Left lung (tissue), 10 donors: ENCODE data around the gene DUS3L. TPM values are rescaled to one million over a fixed set of nuclear protein-coding genes. Genes with fewer than 3 reads are reported as not detected.

ENCODE experiments used
- ATAC-seq: fragments of 200-7000 bp; cut with Tn5 transposase; one replicate; pipeline ENCODE4 v1.9.1; 2020; ENCODE audit warnings: moderate library complexity
- DNase-seq, 4 donors: peaks; one replicate each; pipeline ENCODE4 v3.0.0-alpha.2; 2013 to 2020
- H3K27ac ChIP-seq, 2 donors: fragments of 200-600 bp; sonication (generic) in 1 of 2; one replicate each; pipeline versions ENCODE4 v1.5.0 to v1.8.0; 2020 to 2021
- H3K27me3 ChIP-seq, 2 donors: fragments of 200-600 bp; sonication (generic) in 1 of 2; one replicate each; pipeline versions ENCODE4 v1.5.0 to v1.8.0; 2020 to 2021
- H3K36me3 ChIP-seq, 2 donors: fragments of 200-600 bp; sonication (generic) in 1 of 2; one replicate each; pipeline versions ENCODE4 v1.5.0 to v1.8.0; 2020 to 2021
- H3K4me1 ChIP-seq, 2 donors: fragments of 200-600 bp; one replicate each; pipeline ENCODE4 v1.8.0; 2021
- H3K4me3 ChIP-seq, 2 donors: fragments of 200-600 bp; sonication (generic) in 1 of 2; one replicate each; pipeline versions ENCODE4 v1.5.0 to v1.8.0; 2020 to 2021; ENCODE audit warnings: mild to moderate bottlenecking in 1 of 2
- H3K9me3 ChIP-seq, 2 donors: fragments of 200-600 bp; sonication (generic) in 1 of 2; one replicate each; pipeline versions ENCODE4 v1.5.0 to v1.8.0; 2020 to 2021
- CTCF ChIP-seq, 2 donors: fragments of 200-600 bp; sonication (generic) in 1 of 2; IDR thresholded peaks; one replicate each; pipeline versions ENCODE4 v1.5.0 to v1.8.0; 2021; ENCODE audit warnings: antibody characterized with exemption in 2 of 2
- intact Hi-C, 2 donors: fragments of 100-400 bp; cut with DNase I; formaldehyde crosslinking; loops; one replicate each; pipeline versions ENCODE4 v1.11.2 to v1.14.2; 2022
- polyA plus RNA-seq, 6 donors: library from polyadenylated mRNA; unstranded; fragments of 120-200 nt; gene quantifications; one replicate each; pipeline ENCODE4 v1.2.1, GENCODE V29; 2013; ENCODE audit not compliant: insufficient read length in 6 of 6
- total RNA-seq, 2 donors: library from RNA; stranded (reverse); fragmentation: NEBNext Ultra II Directional; extraction: Animal tissue kit (Norgen Biotek cat#: 25700); gene quantifications; one replicate each; pipeline ENCODE4 v1.2.1, GENCODE V29; 2021
- donor health status: DM: no; HTN: yes; CAD: no.
- donor health status: DM: no; HTN: no; CAD: no.

The DUS3L gene
- total and polyA plus RNA-seq, 8 donors, result 15.8 to 38.4 (median 24.9) TPM

GRCh38 chr19:5806133-5806489, 15.1 kb upstream of the DUS3L start:
- intact Hi-C loops, result loop anchor here in 1 of 2 donors (5.0 kb wide), 1 partner anchor 86 kb away; no protein-coding TSS in a partner anchor
- H3K4me3 ChIP-seq, result no peak overlapping the region

GRCh38 chr19:5805462-5806132, 14.6 kb upstream of the DUS3L start:
- Histone ChIP-seq H3K4me1 (peaks cover 10 to 28% of the 10 kb centered on the region in 2 donors), H3K36me3 (no peaks in the 10 kb centered on the region), H3K27ac (no peak overlapping the region), H3K27me3 (peaks cover 13 to 63% of the 10 kb centered on the region in 2 donors), H3K9me3 (no peaks in the 10 kb centered on the region), H3K4me3 (peak overlapping the region; percentile 15 to 28)
- TF ChIP-seq CTCF (IDR thresholded peaks at IDR 0.05), result peak; percentile 62 to 64
- ATAC-seq, result peak; percentile 58
- DNase-seq, result peak in 2 of 4 donors; percentile 74 to 88
- intact Hi-C loops, result loop anchor here in 1 of 2 donors (5.0 kb wide), 1 partner anchor 87 kb away; no protein-coding TSS in a partner anchor

More at GRCh38 chr19:5806133-5806489, 15.1 kb upstream of the DUS3L start:
- no peak for DNase-seq
- Histone ChIP-seq H3K36me3 (no peaks in the 10 kb centered on the region), H3K9me3 (no peaks in the 10 kb centered on the region), H3K27ac (no peak overlapping the region), H3K27me3 (peaks cover 13 to 57% of the 10 kb centered on the region in 2 donors), H3K4me1 (peaks cover 10 to 28% of the 10 kb centered on the region in 2 donors)
- no peak for ATAC-seq
- TF ChIP-seq CTCF (IDR thresholded peaks at IDR 0.05), result no peak

- ATAC-seq (peak; percentile 67), DNase-seq (peak in 1 of 4 donors; percentile 78)
- intact Hi-C loops, result loop anchor here in 1 of 2 donors (5.0 kb wide), 1 partner anchor 88 kb away; no protein-coding TSS in a partner anchor
- no peak for TF ChIP-seq CTCF (IDR thresholded peaks at IDR 0.05)
- peaks cover 10 to 28% of the 10 kb centered on the region in 2 donors for H3K4me1 ChIP-seq
- H3K36me3 ChIP-seq, result no peaks in the 10 kb centered on the region
- H3K4me3 ChIP-seq, result peak within 1 kb of the TSS; percentile 15 to 28
- peaks cover 13 to 71% of the 10 kb centered on the region in 2 donors for H3K27me3 ChIP-seq
- no peak within 1 kb of the TSS for H3K27ac ChIP-seq
- H3K9me3 ChIP-seq, result no peaks in the 10 kb centered on the region
Measured at GRCh38 chr19:5804516-5805461, 13.8 kb upstream of the DUS3L start, which contains the start of gene NRTN. NRTN (plus strand) TSS chr19:5805067; CDS start chr19:5824166, 19,099 bp downstream.

- peak; percentile 80 to 89 for TF ChIP-seq CTCF (IDR thresholded peaks at IDR 0.05)
- no peak overlapping the region for H3K27ac ChIP-seq
- ATAC-seq (peak; percentile 97), DNase-seq (peak; percentile 77 to 97 (median 90))
- peak overlapping the region in 1 of 2 donors; percentile 22 for H3K4me3 ChIP-seq
- no peaks in the 10 kb centered on the region for H3K9me3 ChIP-seq
- intact Hi-C loops, result no loop called here
- H3K4me1 ChIP-seq, result peaks cover 10 to 28% of the 10 kb centered on the region in 2 donors
- H3K36me3 ChIP-seq, result no peaks in the 10 kb centered on the region
- peaks cover 13 to 79% of the 10 kb centered on the region in 2 donors for H3K27me3 ChIP-seq
Measured at GRCh38 chr19:5803752-5804515, 13.0 kb upstream of the DUS3L start.
